HCT116 (cell line): ENCODE results near the gene C4orf50. TPM values are rescaled to one million over a fixed set of nuclear protein-coding genes. Genes with fewer than 3 reads are reported as not detected.

Experiments
- ATAC-seq: fragments of 200-7000 bp; cut with Tn5 transposase; 2 replicates; pipeline ENCODE4 v1.9.1; 2020; ENCODE audit warnings: mild to moderate bottlenecking, moderate library complexity
- BruUV-seq: library from RNA; stranded (reverse); fragments of 400-500 nt; replicated peaks from 2 replicates; lab custom pipeline; 2021; lab: Mats Ljungman, UMichigan
- CTCF ChIA-PET: fragments of 300-600 bp; sonication (Branson Sonifier 250); formaldehyde crosslinking; loops from one replicate; lab custom pipeline; 2021; ENCODE audit warnings: antibody characterized with exemption; lab: Charles Lee
- POLR2A ChIA-PET: fragments of 300-600, 350-600 bp; sonication (Branson Sonifier 250); formaldehyde crosslinking; loops from one replicate; lab custom pipeline; 2021; ENCODE audit warnings: antibody characterized with exemption; lab: Charles Lee
- RAD21 ChIA-PET, 2 experiments: fragments of 300-600 bp; sonication (Branson Sonifier 250); formaldehyde crosslinking; loops; one replicate each; lab custom pipeline; 2023; ENCODE audit warnings: low total read pairs in 2 of 2; ENCODE audit not compliant: uncharacterized antibody in 2 of 2, unreplicated experiment in 2 of 2, low non-redundant PET in 1 of 2; lab: Charles Lee
- DNase-seq: peaks from one replicate; pipeline ENCODE4 v3.0.0-alpha.2; 2010; ENCODE audit warnings: low read depth, low spot score
- H2AFZ ChIP-seq: fragments of 200-600 bp; shearing (Covaris generic), sonication (generic); 2 replicates; pipeline ENCODE4 v1.6.1; 2017; ENCODE audit warnings: low read depth, mixed run types, mixed read lengths, antibody characterized with exemption, low read length; ENCODE audit not compliant: poor library complexity, severe bottlenecking
- H3K27ac ChIP-seq: 2 replicates; pipeline ENCODE4 v1.5.1; 2012; ENCODE audit warnings: low read depth, low read length
- H3K27me3 ChIP-seq: fragments of 200-600 bp; sonication (generic); 2 replicates; pipeline ENCODE4 v1.6.1; 2016; ENCODE audit warnings: mixed run types, low read length, mixed read lengths; ENCODE audit not compliant: insufficient read depth
- H3K36me3 ChIP-seq, 2 experiments: fragments of 200-500 bp in 1 of 2; fragments of 200-600 bp in 1 of 2; sonication (Bioruptor generic) in 1 of 2; sonication (generic) in 1 of 2; 2 replicates each; pipeline versions ENCODE4 v1.5.1 to v1.6.1; 2014 to 2016; ENCODE audit warnings: low read length in 2 of 2, inconsistent platforms in 1 of 2, mixed read lengths in 1 of 2, mixed run types in 1 of 2; ENCODE audit not compliant: insufficient read depth in 2 of 2, control insufficient read depth in 1 of 2
- H3K4me1 ChIP-seq, 2 experiments: fragments of 200-600 bp in 1 of 2; sonication (generic) in 1 of 2; 2 replicates each; pipeline versions ENCODE4 v1.5.1 to v1.6.1; 2012 to 2017; ENCODE audit warnings: low read length in 2 of 2, inconsistent platforms in 1 of 2, mild to moderate bottlenecking in 1 of 2, mixed read lengths in 1 of 2, mixed run types in 1 of 2, moderate library complexity in 1 of 2; ENCODE audit not compliant: insufficient read depth in 2 of 2, control insufficient read depth in 1 of 2
- H3K4me2 ChIP-seq: fragments of 200-600 bp; sonication (generic); 2 replicates; pipeline ENCODE4 v1.6.1; 2017; ENCODE audit warnings: mixed run types, low read length, mixed read lengths
- H3K4me3 ChIP-seq, 2 experiments: fragments of 200-600 bp in 1 of 2; sonication (generic) in 1 of 2; replicated peaks in 1 of 2; 2 replicates each; pipeline ENCODE4 v1.5.1; 2011 to 2016; ENCODE audit warnings: low read length in 2 of 2, control low read depth in 1 of 2, low read depth in 1 of 2, mild to moderate bottlenecking in 1 of 2, mixed read lengths in 1 of 2, mixed run types in 1 of 2
- H3K79me2 ChIP-seq: fragments of 200-600 bp; sonication (generic); 2 replicates; pipeline ENCODE4 v1.6.1; 2017; ENCODE audit warnings: mild to moderate bottlenecking, mixed run types, low read length, moderate library complexity, mixed read lengths; ENCODE audit not compliant: insufficient read depth
- H3K9ac ChIP-seq: fragments of 200-600 bp; sonication (generic); 2 replicates; pipeline ENCODE4 v1.6.1; 2016; ENCODE audit warnings: low read length, mixed read lengths
- H3K9me2 ChIP-seq: fragments of 200-600 bp; sonication (generic), shearing (Covaris generic); 2 replicates; pipeline ENCODE4 v1.6.1; 2017; ENCODE audit warnings: mixed run types, mild to moderate bottlenecking, moderate library complexity; ENCODE audit not compliant: insufficient read depth
- H3K9me3 ChIP-seq, 2 experiments: fragments of 200-500 bp in 1 of 2; fragments of 200-600 bp in 1 of 2; sonication (Bioruptor generic) in 1 of 2; sonication (generic) in 1 of 2; 2 replicates each; pipeline ENCODE4 v1.6.1; 2014 to 2017; ENCODE audit warnings: low read length in 2 of 2, mixed read lengths in 2 of 2, inconsistent platforms in 1 of 2, low read depth in 1 of 2, mild to moderate bottlenecking in 1 of 2, mixed run types in 1 of 2, moderate library complexity in 1 of 2; ENCODE audit not compliant: control insufficient read depth in 1 of 2, insufficient read depth in 1 of 2
- H4K20me1 ChIP-seq: fragments of 200-600 bp; sonication (generic), shearing (Covaris generic); 2 replicates; pipeline ENCODE4 v1.6.1; 2017; ENCODE audit warnings: mixed run types, mild to moderate bottlenecking, moderate library complexity; ENCODE audit not compliant: insufficient read depth
- POLR2AphosphoS5 ChIP-seq: IDR thresholded peaks from 2 replicates; pipeline ENCODE4 v1.6.1; 2011; ENCODE audit warnings: mild to moderate bottlenecking, low read depth, low read length, moderate library complexity
- SIN3A ChIP-seq: IDR thresholded peaks from 2 replicates; pipeline ENCODE4 v1.6.1; 2012; ENCODE audit warnings: low read depth
- SP1 ChIP-seq: IDR thresholded peaks from 2 replicates; pipeline ENCODE4 v1.6.1; 2012; ENCODE audit warnings: low read depth
- intact Hi-C: fragments of 100-400 bp; cut with micrococcal nuclease; formaldehyde crosslinking; loops from 2 replicates; pipeline ENCODE4 v1.10.0; 2022
- total RNA-seq: library from RNA; stranded (reverse); gene quantifications from one replicate; pipeline ENCODE4 v1.2.1, GENCODE V29; 2021; ENCODE audit not compliant: unreplicated experiment
- TF ChIP-seq, protein P1 (sequence below): IDR thresholded peaks from 2 replicates; pipeline ENCODE4 v1.6.1; 2012; ENCODE audit warnings: low read depth
- TF ChIP-seq, protein P2 (sequence below): IDR thresholded peaks from 2 replicates; pipeline ENCODE4 v1.6.1; 2012

Gene C4orf50
- total RNA-seq, 1 experiment from 2014 or later: not detected

DNA sequence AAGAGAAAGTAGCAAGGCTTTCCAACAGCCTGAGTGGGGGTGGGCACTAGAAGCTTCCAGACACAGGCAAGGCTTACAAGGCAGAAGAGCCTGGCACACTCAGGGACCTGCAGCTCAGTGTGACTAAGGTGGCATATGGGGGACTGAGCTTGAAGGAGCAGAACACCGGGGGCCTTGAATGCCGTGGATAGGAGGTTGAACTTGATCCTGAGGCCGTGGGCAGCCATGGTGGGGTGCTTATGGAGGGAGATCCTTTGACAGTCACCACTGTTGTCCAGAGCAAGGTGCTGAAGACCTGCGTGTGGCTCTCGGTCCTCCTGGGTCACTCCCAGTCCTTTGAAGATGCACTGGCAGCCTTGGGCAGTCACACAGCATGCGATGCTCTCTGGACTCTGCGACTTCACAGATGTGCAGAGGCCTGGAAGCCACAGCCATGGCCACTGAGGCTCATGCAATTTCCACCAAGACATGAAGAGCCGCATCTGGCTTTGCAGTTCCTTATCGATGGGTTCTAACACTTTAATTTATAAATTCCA lies 18.3 kb downstream of the C4orf50 start:
- POLR2A ChIA-PET: no interaction called here
- RAD21 ChIA-PET: no interaction called here
- no peak for ATAC-seq

More for the DNA sequence above, 18.3 kb downstream of the C4orf50 start:
- DNase-seq: no peak
- CTCF ChIA-PET: interaction anchor here (0.7 to 3.8 kb wide), 5 partner anchors 9 to 331 kb away, joined by 3 to 45 read pairs (median 3); no protein-coding TSS in a partner anchor
- Histone ChIP-seq H3K4me2 (no peak overlapping the region), H3K79me2 (no peaks in the 10 kb centered on the region), H3K9me2 (no peaks in the 10 kb centered on the region), H2AFZ (no peak overlapping the region), H3K4me3 (no peak overlapping the region), H4K20me1 (no peaks in the 10 kb centered on the region), H3K9me3 (no peaks in the 10 kb centered on the region; a peak in 1 of 4 replicates), H3K27me3 (peaks cover 41% of the 10 kb centered on the region), H3K36me3 (no peaks in the 10 kb centered on the region), H3K4me1 (0 out of 4 replicates have a peak, but pooled peaks cover 0 to 2% of the 10 kb centered on the region in 2 experiments), H3K9ac (no peak overlapping the region), H3K27ac (no peak overlapping the region)
- TF ChIP-seq POLR2AphosphoS5 (no peak), SP1 (no peak), SIN3A (no peak)
- TF ChIP-seq, protein P1, sequence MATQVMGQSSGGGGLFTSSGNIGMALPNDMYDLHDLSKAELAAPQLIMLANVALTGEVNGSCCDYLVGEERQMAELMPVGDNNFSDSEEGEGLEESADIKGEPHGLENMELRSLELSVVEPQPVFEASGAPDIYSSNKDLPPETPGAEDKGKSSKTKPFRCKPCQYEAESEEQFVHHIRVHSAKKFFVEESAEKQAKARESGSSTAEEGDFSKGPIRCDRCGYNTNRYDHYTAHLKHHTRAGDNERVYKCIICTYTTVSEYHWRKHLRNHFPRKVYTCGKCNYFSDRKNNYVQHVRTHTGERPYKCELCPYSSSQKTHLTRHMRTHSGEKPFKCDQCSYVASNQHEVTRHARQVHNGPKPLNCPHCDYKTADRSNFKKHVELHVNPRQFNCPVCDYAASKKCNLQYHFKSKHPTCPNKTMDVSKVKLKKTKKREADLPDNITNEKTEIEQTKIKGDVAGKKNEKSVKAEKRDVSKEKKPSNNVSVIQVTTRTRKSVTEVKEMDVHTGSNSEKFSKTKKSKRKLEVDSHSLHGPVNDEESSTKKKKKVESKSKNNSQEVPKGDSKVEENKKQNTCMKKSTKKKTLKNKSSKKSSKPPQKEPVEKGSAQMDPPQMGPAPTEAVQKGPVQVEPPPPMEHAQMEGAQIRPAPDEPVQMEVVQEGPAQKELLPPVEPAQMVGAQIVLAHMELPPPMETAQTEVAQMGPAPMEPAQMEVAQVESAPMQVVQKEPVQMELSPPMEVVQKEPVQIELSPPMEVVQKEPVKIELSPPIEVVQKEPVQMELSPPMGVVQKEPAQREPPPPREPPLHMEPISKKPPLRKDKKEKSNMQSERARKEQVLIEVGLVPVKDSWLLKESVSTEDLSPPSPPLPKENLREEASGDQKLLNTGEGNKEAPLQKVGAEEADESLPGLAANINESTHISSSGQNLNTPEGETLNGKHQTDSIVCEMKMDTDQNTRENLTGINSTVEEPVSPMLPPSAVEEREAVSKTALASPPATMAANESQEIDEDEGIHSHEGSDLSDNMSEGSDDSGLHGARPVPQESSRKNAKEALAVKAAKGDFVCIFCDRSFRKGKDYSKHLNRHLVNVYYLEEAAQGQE: no peak
- TF ChIP-seq, protein P2, sequence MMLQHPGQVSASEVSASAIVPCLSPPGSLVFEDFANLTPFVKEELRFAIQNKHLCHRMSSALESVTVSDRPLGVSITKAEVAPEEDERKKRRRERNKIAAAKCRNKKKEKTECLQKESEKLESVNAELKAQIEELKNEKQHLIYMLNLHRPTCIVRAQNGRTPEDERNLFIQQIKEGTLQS: no peak
- intact Hi-C loops: no loop called here
- no TSS peak for BruUV-seq
